ENCODE measurements around the gene SLC25A10.

DNA sequence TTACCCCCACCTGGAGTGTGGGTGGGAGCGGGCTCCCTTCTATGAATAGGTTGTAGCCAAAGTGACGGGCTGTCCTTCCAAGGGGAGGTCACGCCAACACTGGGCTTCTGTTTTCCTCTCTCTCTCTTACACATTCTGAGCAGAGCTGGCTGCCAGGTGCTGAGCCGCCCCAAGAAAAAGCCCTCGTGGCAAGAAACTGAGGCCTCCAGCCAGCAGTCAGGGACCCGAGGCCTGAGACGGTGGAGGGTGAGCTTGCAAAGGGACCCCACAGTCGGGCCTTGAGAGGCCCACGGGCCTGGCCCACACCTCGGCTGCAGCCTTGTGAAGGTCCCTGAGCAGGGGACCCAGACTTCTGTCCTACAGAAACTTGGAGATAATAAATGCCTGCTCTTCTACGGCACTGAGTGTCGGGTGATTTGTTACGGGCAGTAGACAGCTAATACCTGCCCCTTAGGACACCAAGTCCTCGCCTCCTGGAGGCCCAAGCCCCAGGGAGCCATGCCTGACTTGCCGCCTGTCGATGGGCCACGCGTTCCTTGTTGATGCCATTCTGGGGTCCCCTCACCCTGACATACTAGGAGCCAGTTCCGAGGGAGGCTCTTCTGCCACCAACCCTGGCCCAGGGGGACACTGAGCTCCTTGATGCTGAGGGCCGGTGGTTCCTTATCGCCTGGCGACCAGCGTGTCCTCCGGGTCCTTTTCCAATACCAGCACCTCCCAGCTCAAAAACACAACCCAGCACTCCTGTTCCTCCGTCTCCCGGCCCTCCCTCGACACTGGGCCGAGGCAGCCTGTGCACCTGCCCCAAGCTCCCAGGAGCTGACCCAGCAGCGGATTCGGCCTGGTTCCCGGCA lies 26.1 kb downstream of the SLC25A10 start:
- no peak for TF ChIP-seq POLR2A (IDR thresholded peaks at IDR 0.05; ENCODE audit: low read depth, low read length)
- no peak for TF ChIP-seq SPI1 (IDR thresholded peaks at IDR 0.05; ENCODE audit: low read depth, low read length)

All from GM12891 (cell line).